ENCODE results near the gene TLNRD1.

TLNRD1 gene

DNA sequence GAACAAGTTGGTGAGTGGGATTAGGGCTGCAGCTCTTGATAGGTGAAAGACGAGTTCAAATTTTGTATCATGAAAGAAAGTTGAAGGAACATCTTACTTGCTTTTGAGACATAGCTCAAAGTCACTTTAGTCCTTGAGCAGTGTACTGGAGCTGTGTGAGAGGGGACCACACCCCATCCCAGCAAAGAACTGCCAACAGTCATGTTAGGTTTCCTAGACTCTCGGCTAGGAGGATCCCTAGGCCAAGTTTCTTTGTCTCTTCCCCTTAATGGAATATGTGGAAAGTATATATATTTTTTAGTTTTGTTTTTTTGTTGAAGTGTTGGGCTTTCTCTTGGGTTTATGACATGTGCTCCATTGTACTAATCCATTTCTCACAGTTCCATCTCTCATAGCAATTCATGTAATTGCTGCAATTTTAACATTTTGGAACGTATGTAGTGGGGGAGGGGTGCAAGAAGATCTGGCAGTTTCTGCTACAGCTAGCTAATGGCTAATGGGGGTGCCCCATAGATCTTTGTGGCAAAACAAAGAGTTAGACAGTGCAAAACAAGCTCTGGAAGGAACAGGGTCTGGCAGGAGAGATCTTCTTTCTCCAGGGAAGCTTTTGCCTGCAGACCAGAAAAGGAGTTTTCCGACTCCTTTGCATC lies 25.1 kb downstream of the TLNRD1 start:
- DNase-seq (ENCODE audit: low spot score), result no peak

DNA sequence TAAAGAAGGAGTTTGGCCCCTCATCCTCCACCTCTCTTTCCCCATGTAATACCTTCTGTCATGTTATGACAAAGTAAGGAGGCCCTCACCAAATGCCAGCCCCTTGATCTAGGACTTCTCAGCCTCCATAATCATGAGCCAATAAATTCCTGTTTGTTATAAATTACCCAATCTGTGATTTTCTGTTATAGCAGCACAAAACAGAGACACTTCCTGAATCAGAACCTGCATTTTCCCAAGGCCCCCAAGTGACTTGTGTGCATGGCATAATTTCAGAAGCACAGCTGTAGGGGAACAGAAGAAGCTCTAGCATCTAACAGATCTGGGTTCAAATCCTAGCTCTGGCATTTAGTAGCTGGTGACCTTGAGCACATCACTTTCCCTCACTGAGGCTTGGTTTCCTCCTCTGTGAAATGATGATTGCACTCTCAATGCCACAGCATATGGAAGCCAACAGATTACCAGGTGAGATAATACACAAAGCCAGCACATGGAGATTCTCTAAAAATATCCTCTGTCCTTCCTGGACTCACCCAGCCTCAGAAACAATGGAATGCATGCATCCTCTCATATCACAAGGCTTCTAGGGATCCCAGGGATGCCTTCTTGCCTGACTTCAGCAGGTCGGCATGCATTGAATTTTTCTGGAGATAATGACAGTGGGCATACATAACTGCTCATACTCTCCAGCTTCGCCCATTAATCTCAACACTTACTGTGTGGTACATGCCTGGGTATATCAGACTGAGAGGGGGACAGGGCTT lies 26.3 kb downstream of the TLNRD1 start:
- DNase-seq (ENCODE audit: low spot score), result no peak

DNA sequence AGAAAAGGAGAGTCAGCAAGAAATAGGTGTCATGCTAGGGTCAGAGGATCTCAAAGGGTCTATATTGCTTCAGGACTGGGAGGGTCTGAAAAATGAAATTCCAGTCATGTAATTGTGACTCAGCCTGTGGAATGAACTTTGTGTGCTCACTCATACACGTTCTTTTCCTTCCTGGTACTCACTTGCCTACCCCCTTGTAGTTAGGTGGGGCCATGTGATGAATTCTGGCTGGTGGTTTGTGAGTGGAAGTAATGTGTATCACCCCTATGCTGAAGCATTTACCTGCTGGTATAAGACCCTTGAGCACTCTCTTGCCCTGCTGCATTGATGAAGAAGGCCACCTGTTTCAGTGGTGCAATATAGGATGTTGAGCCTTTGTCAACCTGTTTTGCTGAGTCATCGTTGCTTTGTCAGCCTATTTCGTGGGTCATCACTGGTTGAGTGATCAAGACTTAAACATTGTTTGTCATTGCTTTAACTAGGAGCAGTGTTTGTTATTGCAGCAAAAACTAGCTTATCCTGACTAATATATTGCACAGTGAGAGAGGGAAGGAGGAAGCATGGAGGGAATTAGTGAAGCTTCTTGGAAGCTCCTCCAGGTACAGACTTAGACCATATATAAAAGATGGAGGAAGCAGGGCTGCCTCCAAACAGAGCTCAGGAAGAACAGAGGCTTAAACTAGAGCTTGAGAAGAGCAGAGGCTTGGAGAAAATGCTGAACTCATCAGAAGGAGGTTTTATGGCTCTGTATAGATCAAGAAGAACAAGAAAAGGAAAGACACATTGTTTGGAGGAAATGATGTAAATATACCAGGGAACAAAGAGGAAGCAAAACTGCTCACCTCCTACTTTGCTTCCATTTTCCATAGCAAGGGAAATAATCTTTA lies 28.9 kb downstream of the TLNRD1 start:
- no peak for DNase-seq (ENCODE audit: low spot score)

DNA sequence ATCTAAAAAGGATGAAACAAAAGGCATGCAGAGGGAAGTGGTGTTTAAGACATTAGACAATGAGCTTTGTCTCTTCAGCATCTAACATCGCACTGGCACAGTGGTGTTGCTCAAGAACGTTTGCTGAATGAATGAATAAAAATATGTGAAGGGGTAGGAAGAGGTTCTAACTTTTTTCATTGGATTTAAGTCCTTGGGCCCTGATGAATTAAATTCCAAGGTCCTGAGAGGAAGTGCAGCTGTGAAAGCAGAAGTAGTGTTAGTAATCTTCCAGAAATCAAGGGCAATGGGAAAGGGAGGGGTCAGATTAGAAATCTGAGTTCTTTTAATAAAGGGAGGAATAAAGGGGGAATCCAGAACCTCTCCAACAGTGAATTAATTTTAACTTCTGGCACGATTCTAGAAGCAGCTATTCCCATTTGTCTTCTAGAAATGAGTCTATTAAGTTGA lies 29.6 kb downstream of the TLNRD1 start:
- DNase-seq (ENCODE audit: low spot score), result no peak

DNA sequence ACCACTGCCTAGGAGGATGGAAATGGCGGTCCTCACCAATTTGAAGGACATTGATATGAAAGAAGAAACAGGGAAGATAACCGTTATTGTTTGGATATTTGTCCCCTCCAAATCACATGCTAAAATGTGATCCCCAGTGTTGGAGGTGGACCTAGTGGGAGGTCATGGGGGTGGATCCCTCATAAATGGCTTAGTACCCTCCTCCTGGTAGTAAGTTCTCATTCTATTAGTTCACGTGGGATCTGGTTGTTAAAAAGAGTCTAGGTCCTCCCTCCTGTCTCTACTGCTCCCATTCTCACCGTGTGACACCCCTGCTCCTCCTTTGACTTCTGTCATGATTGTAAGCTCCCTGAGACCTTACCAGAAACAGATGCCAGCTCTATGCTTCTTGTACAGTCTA lies 30.5 kb downstream of the TLNRD1 start:
- no peak for DNase-seq (ENCODE audit: low spot score)

GRCh38 chr15:81032355-81032754 lies 31.6 kb downstream of the TLNRD1 start:
- no peak for DNase-seq (ENCODE audit: low spot score)

- no peak for DNase-seq (ENCODE audit: low spot score)
Measured at GRCh38 chr15:81032818-81033217, 32.1 kb downstream of the TLNRD1 start.

DNA sequence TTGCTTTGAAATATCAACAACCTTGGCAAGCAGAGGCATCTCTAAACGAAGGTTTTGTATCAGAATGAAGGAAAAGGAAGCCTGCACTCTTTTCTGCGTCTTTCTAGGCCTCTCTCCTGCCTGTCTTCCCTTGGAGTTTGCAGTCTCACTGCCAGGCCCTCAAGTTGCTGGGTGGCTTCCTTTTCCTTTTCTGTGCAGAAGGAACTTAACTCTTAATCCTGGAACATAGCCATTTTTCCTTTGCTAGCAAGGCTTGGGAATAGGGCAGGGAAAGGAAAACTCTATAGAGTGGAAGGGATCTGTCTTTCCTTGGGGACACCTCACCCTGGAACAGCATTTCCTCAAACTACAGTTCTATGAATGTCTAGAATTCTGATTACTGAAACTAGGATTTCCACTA lies 32.8 kb downstream of the TLNRD1 start:
- DNase-seq (ENCODE audit: low spot score), result no peak

DNA sequence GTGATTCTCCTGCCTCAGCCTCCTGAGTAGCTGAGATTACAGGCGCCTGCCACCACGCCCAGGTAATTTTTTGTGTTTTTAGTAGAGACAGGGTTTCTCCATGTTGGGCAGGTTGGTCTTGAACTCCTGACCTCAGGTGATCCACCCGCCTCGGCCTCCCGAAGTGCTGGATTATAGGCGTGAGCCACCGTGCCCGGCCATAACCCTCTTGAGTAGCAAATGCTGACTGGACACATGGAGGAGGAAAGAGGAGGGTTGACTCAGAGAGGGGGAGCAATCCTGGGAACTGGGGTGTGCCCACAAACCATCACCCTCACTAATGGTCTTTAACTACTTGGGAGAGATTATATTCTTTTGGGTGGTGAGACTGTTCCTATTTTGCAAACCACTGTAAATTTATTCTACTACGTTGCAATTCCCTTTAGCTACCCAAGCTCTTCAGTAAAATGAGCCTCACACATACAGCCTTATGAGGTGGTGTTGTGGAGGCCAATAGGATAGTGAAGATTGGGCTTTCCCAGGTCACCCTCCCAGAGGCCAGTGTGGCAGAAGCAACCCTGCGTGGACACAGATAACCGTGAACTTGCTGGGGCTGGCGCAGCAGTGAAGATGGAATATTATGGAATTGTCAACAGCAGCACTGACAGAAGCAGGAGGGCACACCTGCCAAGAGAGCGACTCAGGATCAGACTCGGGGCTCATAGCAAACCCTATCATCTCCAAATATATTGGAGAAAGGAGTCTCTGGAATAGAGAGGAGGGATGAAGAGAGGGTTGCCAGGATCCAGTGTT lies 37.4 kb downstream of the TLNRD1 start:
- DNase-seq (ENCODE audit: low spot score), result no peak

- no peak for DNase-seq (ENCODE audit: low spot score)
Measured at GRCh38 chr15:81038975-81039607, 38.4 kb downstream of the TLNRD1 start.

- DNase-seq (ENCODE audit: low spot score), result no peak
Measured at GRCh38 chr15:81040757-81041156, 40.0 kb downstream of the TLNRD1 start.

- DNase-seq (ENCODE audit: low spot score), result no peak
Measured at GRCh38 chr15:81043281-81043934, 42.7 kb downstream of the TLNRD1 start.

DNA sequence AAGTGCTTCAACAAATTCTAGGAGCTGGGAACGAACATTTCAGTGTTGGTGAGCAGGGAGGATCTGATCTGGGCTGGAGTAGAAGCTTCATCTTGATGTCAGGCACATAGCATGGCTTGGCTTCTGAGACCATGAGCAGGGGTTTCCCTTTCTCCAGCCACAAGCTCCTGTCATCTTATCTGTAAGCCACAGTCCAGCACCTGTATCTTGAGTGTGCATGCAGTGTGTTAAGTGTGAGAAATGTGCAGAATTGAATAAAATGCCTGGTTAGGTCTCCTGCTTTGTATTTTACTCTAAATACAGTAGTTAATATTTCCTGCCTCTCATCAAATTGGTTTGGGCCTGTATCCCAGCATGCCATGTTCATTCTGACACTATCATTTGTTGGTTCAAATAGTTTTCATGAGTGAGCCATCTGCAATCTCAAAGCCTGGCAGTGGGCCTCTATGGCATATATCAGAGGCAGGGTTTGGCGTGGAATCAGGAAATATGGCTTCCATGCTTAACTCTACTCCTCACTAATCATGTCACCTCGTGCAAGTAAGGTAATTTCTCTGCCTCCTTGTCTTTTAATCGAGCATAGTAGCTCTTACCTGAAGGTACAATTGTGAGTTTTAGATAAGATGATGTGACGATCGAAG lies 43.3 kb downstream of the TLNRD1 start:
- no peak for DNase-seq (ENCODE audit: low spot score)

DNA sequence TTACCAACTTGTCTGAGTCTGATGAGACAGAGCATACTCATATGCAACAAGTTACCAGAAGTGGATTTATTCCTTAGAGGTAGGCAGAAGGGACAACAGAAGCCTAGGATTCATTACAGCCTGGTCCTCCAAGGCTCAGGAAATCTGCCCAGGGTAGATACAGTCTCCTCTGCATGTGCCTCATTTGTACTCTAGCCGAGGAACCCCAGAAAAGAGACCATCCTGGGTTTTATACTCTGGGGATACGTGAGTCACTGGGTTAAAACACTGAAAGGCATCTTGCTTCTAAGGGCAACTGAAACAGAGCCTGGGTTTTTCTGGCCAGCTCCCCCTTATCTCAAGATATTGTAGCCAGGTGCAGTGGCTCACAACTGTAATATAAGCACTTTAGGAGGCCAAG lies 45.6 kb downstream of the TLNRD1 start:
- no peak for DNase-seq (ENCODE audit: low spot score)

DNA sequence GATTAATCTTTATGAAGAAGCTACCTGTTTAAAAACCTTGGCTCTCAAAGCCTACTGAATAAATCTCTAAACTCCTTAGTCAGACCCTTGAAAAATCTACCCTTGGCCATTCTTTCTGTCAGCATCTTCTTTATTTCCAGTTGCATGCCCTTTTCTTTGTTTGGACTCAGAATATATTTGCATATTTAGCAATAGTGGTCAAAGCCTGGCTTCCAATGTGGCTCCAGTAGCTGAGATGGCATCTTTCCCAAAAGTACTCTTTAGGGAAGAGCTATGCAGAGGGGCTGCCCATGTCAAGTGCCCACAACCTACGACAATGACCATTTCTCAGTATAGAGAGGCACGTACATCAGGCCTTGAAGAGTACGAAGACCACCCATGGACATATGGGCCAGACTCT lies 47.2 kb downstream of the TLNRD1 start:
- DNase-seq (ENCODE audit: low spot score), result no peak

DNA sequence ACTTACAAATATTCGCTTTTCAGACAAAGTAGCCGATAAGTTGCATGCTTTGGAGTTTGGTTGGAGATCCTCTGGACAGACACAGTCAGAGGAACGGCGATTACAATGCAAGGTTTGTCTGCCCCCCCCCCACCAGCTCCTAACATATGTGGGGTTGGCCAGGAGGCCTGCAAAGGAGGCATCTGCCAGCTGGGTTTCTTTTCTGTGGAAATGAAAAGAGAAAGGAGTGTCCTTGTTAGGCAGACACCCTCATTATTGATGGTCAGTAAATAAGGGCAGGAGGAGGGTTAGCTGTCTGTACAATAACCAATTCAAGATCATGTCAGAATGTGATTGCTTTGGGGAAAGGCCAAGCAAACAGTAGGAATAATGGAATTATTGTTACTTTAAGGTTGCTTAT lies 49.1 kb downstream of the TLNRD1 start:
- no peak for DNase-seq (ENCODE audit: low spot score)

DNA sequence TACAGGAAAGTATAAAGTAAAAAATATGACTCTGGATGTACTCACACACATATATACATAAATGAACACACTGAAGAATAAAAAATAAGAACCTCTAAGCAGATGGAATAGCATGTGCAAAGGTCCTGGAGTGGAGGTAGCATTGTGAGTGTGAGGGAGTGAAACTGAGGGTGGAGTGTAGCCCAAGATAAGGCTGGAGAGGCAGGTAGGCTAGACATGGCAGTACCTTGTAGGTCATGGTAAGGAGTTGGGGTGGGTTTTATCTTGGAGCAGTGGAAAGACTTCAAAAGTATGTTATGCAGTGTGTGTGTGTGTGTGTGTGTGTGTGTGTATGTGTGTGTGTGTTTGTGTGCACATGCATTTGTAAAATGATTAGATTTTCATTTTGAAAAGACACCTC lies 49.5 kb downstream of the TLNRD1 start:
- DNase-seq (ENCODE audit: low spot score), result no peak

GRCh38 chr15:81050805-81051204 lies 50.1 kb downstream of the TLNRD1 start:
- no peak for DNase-seq (ENCODE audit: low spot score)

DNA sequence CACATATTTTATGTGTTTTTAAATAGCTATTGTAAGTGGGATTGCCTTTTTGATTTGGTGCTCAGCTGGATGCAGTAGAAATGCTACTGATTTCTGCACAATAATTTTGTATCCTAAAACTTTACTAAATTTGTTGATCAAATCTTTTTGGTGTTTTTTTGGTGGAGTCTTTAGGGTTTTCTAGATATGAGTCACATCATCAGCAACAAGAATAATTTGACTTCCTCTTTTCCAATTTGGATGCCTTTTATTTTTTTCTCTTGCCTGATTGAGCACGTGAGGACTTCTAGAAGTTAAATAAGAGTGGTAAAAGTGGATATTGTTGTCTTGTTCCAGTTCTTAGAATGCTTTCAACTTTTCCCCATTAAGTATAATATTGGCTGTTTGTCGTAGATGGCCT lies 51.3 kb downstream of the TLNRD1 start:
- DNase-seq (ENCODE audit: low spot score), result no peak

DNA sequence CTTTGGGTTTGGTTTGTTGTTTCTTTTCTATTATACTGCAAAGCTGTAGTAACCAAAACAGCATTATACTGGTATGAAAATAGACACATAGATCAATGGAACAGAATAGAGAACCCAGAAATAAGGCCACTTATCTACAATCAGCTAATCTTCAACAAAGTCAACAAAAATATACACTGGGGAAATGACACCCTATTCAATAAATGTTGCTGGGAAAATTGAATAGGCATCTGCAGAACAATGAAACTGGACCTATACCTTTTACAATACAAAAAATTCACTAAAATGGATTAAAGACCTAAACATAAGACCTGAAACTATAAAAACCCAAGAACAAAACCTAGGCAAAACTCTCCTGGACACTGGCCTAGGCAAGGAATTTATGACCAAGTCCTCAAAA lies 52.9 kb downstream of the TLNRD1 start:
- no peak for DNase-seq (ENCODE audit: low spot score)
